K562 (cell line): ENCODE data around the gene DLK2. TPM values are rescaled to one million over a fixed set of nuclear protein-coding genes. Genes with fewer than 3 reads are reported as not detected.

Source experiments
- ATAC-seq: fragments of 200-7000 bp; cut with Tn5 transposase; 3 replicates; pipeline ENCODE4 v1.9.1; 2020; ENCODE audit warnings: moderate library complexity
- BruUV-seq: library from RNA; stranded (reverse); fragments of 400-500 nt; replicated peaks from 2 replicates; lab custom pipeline; 2021; lab: Mats Ljungman, UMichigan
- CTCF ChIA-PET: fragments of 300-600 bp; formaldehyde crosslinking; extraction: SDS; loops from one replicate; lab custom pipeline; 2021; ENCODE audit warnings: low intra/inter-chr PET ratio; lab: Yijun Ruan, JAX
- POLR2A ChIA-PET: fragments of 300-600, 350-650 bp; sonication (Branson Sonifier 250); formaldehyde crosslinking; extraction: SDS; loops from one replicate; lab custom pipeline; 2021; ENCODE audit warnings: antibody characterized with exemption, inconsistent platforms; lab: Yijun Ruan, JAX
- DNase-seq, 4 experiments: peaks; one replicate each; pipeline versions ENCODE4 v3.0.0 to v3.0.0-alpha.2; 2011 to 2018; ENCODE audit warnings: low spot score in 3 of 4, mixed read lengths in 3 of 4; ENCODE audit errors: extremely low read depth in 1 of 4
- FAIRE-seq: peaks from 2 replicates; lab custom pipeline; 2011; peaks lifted over from hg19 to GRCh38; lab: Jason Lieb, UNC
- H2AFZ ChIP-seq: 2 replicates; pipeline ENCODE4 v1.6.0; 2011; ENCODE audit warnings: low read depth, low read length, control low read depth, inconsistent platforms
- H3K27ac ChIP-seq: fragments of 200-600 bp; 3 replicates; pipeline ENCODE4 v1.8.0; 2011; ENCODE audit warnings: low read depth, mild to moderate bottlenecking, control low read depth, inconsistent platforms, low read length, moderate library complexity, mixed read lengths; ENCODE audit errors: extremely low read depth
- H3K27me3 ChIP-seq, 2 experiments: fragments of 300-600 bp in 1 of 2; 2 replicates in 1 of 2; 3 replicates in 1 of 2; pipeline versions ENCODE4 v1.6.0 to v1.8.0; 2011; ENCODE audit warnings: inconsistent platforms in 2 of 2, low read length in 2 of 2, mild to moderate bottlenecking in 1 of 2, mixed read lengths in 1 of 2, moderate library complexity in 1 of 2; ENCODE audit not compliant: control insufficient read depth in 2 of 2, insufficient read depth in 2 of 2
- H3K36me3 ChIP-seq: fragments of 300-600 bp; 3 replicates; pipeline ENCODE4 v1.8.0; 2011; ENCODE audit warnings: mild to moderate bottlenecking, low read length, inconsistent platforms; ENCODE audit not compliant: control insufficient read depth, insufficient read depth
- H3K4me1 ChIP-seq, 2 experiments: fragments of 200-600 bp in 1 of 2; replicated peaks in 1 of 2; 2 replicates in 1 of 2; 3 replicates in 1 of 2; pipeline versions ENCODE4 v1.5.1 to v1.8.0; 2011; ENCODE audit warnings: inconsistent platforms in 2 of 2, low read length in 2 of 2, mild to moderate bottlenecking in 1 of 2, mixed read lengths in 1 of 2, moderate library complexity in 1 of 2; ENCODE audit not compliant: control insufficient read depth in 2 of 2, insufficient read depth in 2 of 2
- H3K4me2 ChIP-seq: 2 replicates; pipeline ENCODE4 v1.6.1; 2011; ENCODE audit warnings: low read length, control low read depth, inconsistent platforms, mixed read lengths; ENCODE audit not compliant: insufficient read depth
- H3K4me3 ChIP-seq: fragments of 200-600 bp; sonication (generic), shearing (Covaris generic); 2 replicates; pipeline ENCODE4 v1.5.1; 2016; ENCODE audit warnings: control low read depth, inconsistent platforms
- H3K79me2 ChIP-seq: fragments of 200-600 bp; 3 replicates; pipeline ENCODE4 v1.8.0; 2011; ENCODE audit warnings: low read length, inconsistent platforms; ENCODE audit not compliant: control insufficient read depth, insufficient read depth
- H3K9ac ChIP-seq, 2 experiments: 2 replicates each; pipeline versions ENCODE4 v1.6.0 to v1.6.1; 2011; ENCODE audit warnings: low read depth in 2 of 2, low read length in 2 of 2, control low read depth in 1 of 2, inconsistent platforms in 1 of 2, mild to moderate bottlenecking in 1 of 2, mixed read lengths in 1 of 2; ENCODE audit not compliant: insufficient read depth in 1 of 2
- H3K9me1 ChIP-seq: one replicate; pipeline ENCODE4 v1.6.0; 2011; ENCODE audit warnings: inconsistent platforms, mild to moderate bottlenecking, low read length, moderate library complexity; ENCODE audit not compliant: control insufficient read depth, insufficient read depth
- H3K9me3 ChIP-seq: replicated peaks from 2 replicates; pipeline ENCODE4 v1.5.1; 2011; ENCODE audit warnings: low read depth, low read length, inconsistent platforms; ENCODE audit not compliant: control insufficient read depth, insufficient read depth
- H4K20me1 ChIP-seq: replicated peaks from 2 replicates; pipeline ENCODE4 v1.6.1; 2011; ENCODE audit warnings: low read length, inconsistent platforms, mixed read lengths; ENCODE audit not compliant: control insufficient read depth, insufficient read depth
- C11orf30 ChIP-seq: fragments of 450-650 bp; IDR thresholded peaks from 2 replicates; pipeline ENCODE4 v1.6.1; 2016; ENCODE audit warnings: low read depth, mild to moderate bottlenecking
- PHF20 ChIP-seq: fragments of 450-650 bp; IDR thresholded peaks from 2 replicates; pipeline ENCODE4 v1.6.1; 2018; ENCODE audit not compliant: partially characterized antibody
- POLR3A ChIP-seq: IDR thresholded peaks from 2 replicates; pipeline ENCODE4 v1.6.1; 2011; ENCODE audit warnings: borderline replicate concordance, mild to moderate bottlenecking, moderate library complexity; ENCODE audit not compliant: insufficient read length, insufficient read depth; ENCODE audit errors: extremely low read depth
- RCOR1 ChIP-seq, 2 experiments: IDR thresholded peaks; 2 replicates each; pipeline ENCODE4 v1.6.1; 2012; ENCODE audit warnings: low read depth in 2 of 2, low read length in 2 of 2, borderline replicate concordance in 1 of 2, improper control_type of control experiment in 1 of 2
- SOX6 ChIP-seq: fragments of 450-650 bp; IDR thresholded peaks from 2 replicates; pipeline ENCODE4 v1.6.1; 2014; ENCODE audit warnings: mild to moderate bottlenecking
- ZNF197 ChIP-seq: fragments of 200-800 bp; sonication (Bioruptor generic); IDR thresholded peaks from 2 replicates; pipeline ENCODE4 v1.6.1; 2016; ENCODE audit warnings: low read depth, missing genetic modification characterization, missing compliant biosample characterization
- WGBS: fragments of 100-300 bp; shearing (Covaris generic); methylation state at CpG from one replicate; pipeline ENCODE4 v1.1.6; 2016; ENCODE audit warnings: low coverage, mixed read lengths; ENCODE audit not compliant: insufficient coverage; ENCODE audit errors: missing lambda C conversion rate; 5-methylcytosine and 5-hydroxymethylcytosine counted together
- in situ Hi-C: fragments of 300-500 bp; cut with MboI; formaldehyde crosslinking; loops from 4 replicates; pipeline ENCODE4 v1.15.0; 2018; ENCODE audit warnings: inconsistent platforms, mixed read lengths
- intact Hi-C: fragments of 100-400 bp; cut with micrococcal nuclease; formaldehyde crosslinking; loops from 2 replicates; pipeline ENCODE4 v1.14.2; 2022
- polyA plus RNA-seq, 8 experiments: library from polyadenylated mRNA; depleted of rRNA in 4 of 8; stranded (reverse) in 5 of 8; unstranded in 3 of 8; fragments of >200 nt; fragmentation: Nextera tagmentation in 2 of 8; fragmentation: Illumina TruSeq in 1 of 8; extraction: Ambion mirVana in 2 of 8; extraction: Trizol in 1 of 8; gene quantifications; 2 replicates each; pipeline versions ENCODE4 v1.2.1 to v1.2.3, GENCODE V29; 2011 to 2014; ENCODE audit warnings: inconsistent platforms in 1 of 8, missing spikeins in 1 of 8
- total RNA-seq, 7 experiments: library from RNA; depleted of rRNA in 6 of 7; stranded (reverse); fragments of >200 nt in 6 of 7; fragmentation: Illumina TruSeq in 2 of 7; extraction: Trizol in 2 of 7; gene quantifications; 2 replicates each; pipeline versions ENCODE4 v1.2.1 to v1.2.3, GENCODE V29; 2011 to 2021; ENCODE audit warnings: low replicate concordance in 1 of 7
- TF ChIP-seq, protein P1 (sequence below): sonication (generic); formaldehyde crosslinking; IDR thresholded peaks from 2 replicates; pipeline ENCODE4 v1.8.0; 2022; ENCODE audit warnings: missing genetic modification reagents, mild to moderate bottlenecking, borderline replicate concordance
- TF ChIP-seq, protein P2 (sequence below), 2 experiments: fragments of 250-450 bp in 1 of 2; fragments of 450-650 bp in 1 of 2; sonication (Bioruptor Pico) in 1 of 2; IDR thresholded peaks; 2 replicates each; pipeline versions ENCODE4 v1.6.1 to v1.8.0; 2016 to 2021; ENCODE audit warnings: mild to moderate bottlenecking in 2 of 2, moderate library complexity in 2 of 2, missing compliant biosample characterization in 1 of 2, missing genetic modification characterization in 1 of 2
- TF ChIP-seq, protein P3 (sequence below): conservative IDR thresholded peaks from 2 replicates; pipeline ENCODE4 v1.6.1; 2011; ENCODE audit warnings: low read depth, mild to moderate bottlenecking, low read length; ENCODE audit not compliant: control insufficient read depth

The DLK2 gene
- total and polyA plus RNA-seq, 9 of the 15 experiments (the other 6 are each of a cell fraction or from before 2014, with no cell fraction given): 0.11 to 0.53 (median 0.29) TPM; not detected in 3

DNA sequence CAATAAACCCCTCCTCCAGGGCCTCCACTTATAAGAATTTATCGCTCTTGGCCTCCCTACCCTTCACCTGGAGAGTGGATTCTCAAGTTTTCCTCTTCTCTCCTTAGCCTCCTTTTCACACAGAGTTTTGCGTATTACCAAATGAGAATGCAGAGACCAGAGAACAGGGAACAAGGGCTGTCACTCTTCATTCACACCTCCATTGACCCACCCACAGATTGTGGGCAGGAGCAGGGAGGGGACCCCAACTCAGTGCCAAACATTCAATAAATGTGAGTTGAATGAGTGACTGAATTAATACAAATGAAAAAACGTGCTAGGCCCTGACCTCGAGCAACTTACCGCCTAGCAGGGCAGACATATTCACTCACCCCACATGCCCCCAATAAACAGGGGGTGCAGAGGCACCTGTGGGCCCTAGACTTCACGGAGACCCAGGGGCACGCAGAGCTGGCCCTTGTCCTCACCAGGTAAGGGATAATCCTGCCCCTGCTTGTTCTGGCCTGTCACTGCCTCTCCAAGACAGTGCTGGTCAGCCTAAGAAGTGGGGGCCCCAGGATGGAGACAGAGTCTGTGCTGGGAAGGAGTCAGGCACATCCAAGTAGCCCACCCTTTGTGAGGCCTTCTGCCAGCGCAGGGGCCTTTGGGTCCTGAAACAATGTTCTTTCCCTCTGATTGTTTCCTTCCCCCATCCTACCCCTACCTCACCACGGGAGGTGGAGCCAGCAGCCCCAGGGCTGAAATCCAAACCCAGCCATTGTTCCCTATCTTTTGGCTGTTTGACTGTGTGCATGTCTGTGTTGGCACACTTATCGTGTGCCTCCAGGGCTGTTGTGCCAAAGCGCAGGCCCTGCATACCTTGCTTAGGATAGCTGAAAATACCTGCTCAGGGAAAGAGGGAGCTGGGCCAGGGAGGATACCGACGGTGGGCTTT is 13.7 kb upstream of the DLK2 start:
- no TSS peak for BruUV-seq
- Histone ChIP-seq H3K4me2 (no peak overlapping the region), H3K27ac (no peak overlapping the region), H3K27me3 (no peaks in the 10 kb centered on the region), H3K4me3 (no peak overlapping the region), H4K20me1 (no peaks in the 10 kb centered on the region), H3K79me2 (no peaks in the 10 kb centered on the region), H3K36me3 (no peaks in the 10 kb centered on the region), H3K4me1 (no peaks in the 10 kb centered on the region; a peak in 2 of 5 replicates), H3K9me1 (no peaks in the 10 kb centered on the region), H3K9ac (peak overlapping the region in 1 of 2 experiments; percentile 49; a peak in 1 of 4 replicates), H3K9me3 (no peaks in the 10 kb centered on the region), H2AFZ (no peak overlapping the region; the same call in 1 of the 2 replicates)
- ChIA-PET CTCF (no interaction called here), POLR2A (interaction anchor here (0.6 to 1.6 kb wide), 4 partner anchors 9 to 41 kb away, joined by 3 to 5 read pairs (median 4); partner anchors contain the start of genes LRRC73 and TJAP1)
- DNase-seq: no peak
- ATAC-seq: peak; percentile 20; the same call in 2 of the 3 replicates
- intact Hi-C loops: no loop called here
- no peak for FAIRE-seq
- WGBS: 31% methylated on average over 13 of the region's 13 CpGs
- in situ Hi-C loops: no loop called here
- no peak for TF ChIP-seq PHF20
- TF ChIP-seq POLR3A: no peak
- TF ChIP-seq SOX6: no peak
- no peak for TF ChIP-seq ZNF197 (CRISPR knock-in tag)
- TF ChIP-seq, protein P1, sequence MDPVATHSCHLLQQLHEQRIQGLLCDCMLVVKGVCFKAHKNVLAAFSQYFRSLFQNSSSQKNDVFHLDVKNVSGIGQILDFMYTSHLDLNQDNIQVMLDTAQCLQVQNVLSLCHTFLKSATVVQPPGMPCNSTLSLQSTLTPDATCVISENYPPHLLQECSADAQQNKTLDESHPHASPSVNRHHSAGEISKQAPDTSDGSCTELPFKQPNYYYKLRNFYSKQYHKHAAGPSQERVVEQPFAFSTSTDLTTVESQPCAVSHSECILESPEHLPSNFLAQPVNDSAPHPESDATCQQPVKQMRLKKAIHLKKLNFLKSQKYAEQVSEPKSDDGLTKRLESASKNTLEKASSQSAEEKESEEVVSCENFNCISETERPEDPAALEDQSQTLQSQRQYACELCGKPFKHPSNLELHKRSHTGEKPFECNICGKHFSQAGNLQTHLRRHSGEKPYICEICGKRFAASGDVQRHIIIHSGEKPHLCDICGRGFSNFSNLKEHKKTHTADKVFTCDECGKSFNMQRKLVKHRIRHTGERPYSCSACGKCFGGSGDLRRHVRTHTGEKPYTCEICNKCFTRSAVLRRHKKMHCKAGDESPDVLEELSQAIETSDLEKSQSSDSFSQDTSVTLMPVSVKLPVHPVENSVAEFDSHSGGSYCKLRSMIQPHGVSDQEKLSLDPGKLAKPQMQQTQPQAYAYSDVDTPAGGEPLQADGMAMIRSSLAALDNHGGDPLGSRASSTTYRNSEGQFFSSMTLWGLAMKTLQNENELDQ (CRISPR knock-in tag): no peak
- TF ChIP-seq, protein P2, sequence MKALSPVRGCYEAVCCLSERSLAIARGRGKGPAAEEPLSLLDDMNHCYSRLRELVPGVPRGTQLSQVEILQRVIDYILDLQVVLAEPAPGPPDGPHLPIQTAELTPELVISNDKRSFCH (CRISPR knock-in tag; IDR thresholded peaks at IDR 0.05): no peak
- TF ChIP-seq, protein P2 (tag; IDR thresholded peaks at IDR 0.05): no peak
- TF ChIP-seq, protein P3, sequence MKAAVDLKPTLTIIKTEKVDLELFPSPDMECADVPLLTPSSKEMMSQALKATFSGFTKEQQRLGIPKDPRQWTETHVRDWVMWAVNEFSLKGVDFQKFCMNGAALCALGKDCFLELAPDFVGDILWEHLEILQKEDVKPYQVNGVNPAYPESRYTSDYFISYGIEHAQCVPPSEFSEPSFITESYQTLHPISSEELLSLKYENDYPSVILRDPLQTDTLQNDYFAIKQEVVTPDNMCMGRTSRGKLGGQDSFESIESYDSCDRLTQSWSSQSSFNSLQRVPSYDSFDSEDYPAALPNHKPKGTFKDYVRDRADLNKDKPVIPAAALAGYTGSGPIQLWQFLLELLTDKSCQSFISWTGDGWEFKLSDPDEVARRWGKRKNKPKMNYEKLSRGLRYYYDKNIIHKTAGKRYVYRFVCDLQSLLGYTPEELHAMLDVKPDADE: no peak
- TF ChIP-seq C11orf30: no peak
- TF ChIP-seq RCOR1 (IDR thresholded peaks at IDR 0.05; ENCODE audit: borderline replicate concordance in 1 of 2, low read depth in 2 of 2, low read length in 2 of 2): no peak
